Lung (tissue), 12 donors: ENCODE results near the gene ADAMTSL2. TPM values are rescaled to one million over a fixed set of nuclear protein-coding genes. Genes with fewer than 3 reads are reported as not detected.
A peak's percentile ranks its signal among the peaks of the same experiment; 100 is the strongest.

Source experiments
- ATAC-seq: fragments of 200-7000 bp; cut with Tn5 transposase; one replicate; pipeline ENCODE4 v1.9.1; 2020; ENCODE audit warnings: moderate number of reproducible peaks; ENCODE audit not compliant: insufficient read depth, low FRiP score
- DNase-seq, 3 donors: peaks; one replicate each; pipeline ENCODE4 v3.0.0-alpha.2; 2013 to 2017
- H3K27ac ChIP-seq, 2 donors: one replicate each; pipeline ENCODE4 v1.5.1; 2013; ENCODE audit warnings: mild to moderate bottlenecking in 2 of 2, moderate library complexity in 2 of 2, control low read depth in 1 of 2, inconsistent platforms in 1 of 2, low read depth in 1 of 2, low read length in 1 of 2
- H3K27me3 ChIP-seq, 3 donors: one replicate each; pipeline ENCODE4 v1.5.1; 2013; ENCODE audit warnings: low read length in 2 of 3; ENCODE audit not compliant: control insufficient read depth in 3 of 3, insufficient read depth in 3 of 3
- H3K36me3 ChIP-seq, 4 donors: one replicate each; pipeline ENCODE4 v1.5.1; 2013; ENCODE audit warnings: low read length in 4 of 4, mild to moderate bottlenecking in 1 of 4, moderate library complexity in 1 of 4; ENCODE audit not compliant: control insufficient read depth in 4 of 4, insufficient read depth in 4 of 4
- H3K4me1 ChIP-seq, 5 donors: one replicate each; pipeline ENCODE4 v1.5.1; 2013; ENCODE audit warnings: low read length in 5 of 5, mild to moderate bottlenecking in 2 of 5, moderate library complexity in 1 of 5; ENCODE audit not compliant: control insufficient read depth in 5 of 5, insufficient read depth in 5 of 5
- H3K4me3 ChIP-seq: one replicate; pipeline ENCODE4 v1.5.1; 2013; ENCODE audit warnings: mild to moderate bottlenecking, control low read depth, moderate library complexity
- H3K9ac ChIP-seq, 2 donors: one replicate each; pipeline ENCODE4 v1.5.1; 2013; ENCODE audit warnings: low read length in 2 of 2, control low read depth in 1 of 2; ENCODE audit not compliant: insufficient read depth in 1 of 2
- H3K9me3 ChIP-seq, 4 donors: one replicate each; pipeline ENCODE4 v1.5.1; 2013; ENCODE audit warnings: low read length in 3 of 4, mild to moderate bottlenecking in 1 of 4, moderate library complexity in 1 of 4; ENCODE audit not compliant: control insufficient read depth in 4 of 4, insufficient read depth in 3 of 4
- CTCF ChIP-seq: IDR thresholded peaks from 2 replicates; pipeline ENCODE4 v1.5.1; 2012; ENCODE audit warnings: mild to moderate bottlenecking; ENCODE audit errors: control extremely low read depth, extremely low read depth
- WGBS, 2 donors: extraction: QIAGEN DNeasy Blood & Tissue Kit; methylation state at CpG; one replicate each; pipeline ENCODE4 v1.1.7; 2013; 5-methylcytosine and 5-hydroxymethylcytosine counted together
- polyA plus RNA-seq, 2 donors: library from polyadenylated mRNA; stranded (reverse); fragments of 200-250 nt; gene quantifications; one replicate each; pipeline ENCODE4 v1.2.1, GENCODE V29; 2013
- total RNA-seq, 2 donors: library from RNA; depleted of rRNA in 1 of 2; stranded (reverse); fragments of >200 nt in 1 of 2; gene quantifications; one replicate each; pipeline ENCODE4 v1.2.1, GENCODE V29; 2014 to 2021
- donor health status: control.
- donor health status: control.
- donor health status: Bipolar disorder and iron deficiency.
- donor health status: healthy.
- donor health status: DM: yes; HTN: yes; CAD: no.

Gene ADAMTSL2
- total and polyA plus RNA-seq, 4 donors = 6.4 to 20.6 (median 10.1) TPM

DNA sequence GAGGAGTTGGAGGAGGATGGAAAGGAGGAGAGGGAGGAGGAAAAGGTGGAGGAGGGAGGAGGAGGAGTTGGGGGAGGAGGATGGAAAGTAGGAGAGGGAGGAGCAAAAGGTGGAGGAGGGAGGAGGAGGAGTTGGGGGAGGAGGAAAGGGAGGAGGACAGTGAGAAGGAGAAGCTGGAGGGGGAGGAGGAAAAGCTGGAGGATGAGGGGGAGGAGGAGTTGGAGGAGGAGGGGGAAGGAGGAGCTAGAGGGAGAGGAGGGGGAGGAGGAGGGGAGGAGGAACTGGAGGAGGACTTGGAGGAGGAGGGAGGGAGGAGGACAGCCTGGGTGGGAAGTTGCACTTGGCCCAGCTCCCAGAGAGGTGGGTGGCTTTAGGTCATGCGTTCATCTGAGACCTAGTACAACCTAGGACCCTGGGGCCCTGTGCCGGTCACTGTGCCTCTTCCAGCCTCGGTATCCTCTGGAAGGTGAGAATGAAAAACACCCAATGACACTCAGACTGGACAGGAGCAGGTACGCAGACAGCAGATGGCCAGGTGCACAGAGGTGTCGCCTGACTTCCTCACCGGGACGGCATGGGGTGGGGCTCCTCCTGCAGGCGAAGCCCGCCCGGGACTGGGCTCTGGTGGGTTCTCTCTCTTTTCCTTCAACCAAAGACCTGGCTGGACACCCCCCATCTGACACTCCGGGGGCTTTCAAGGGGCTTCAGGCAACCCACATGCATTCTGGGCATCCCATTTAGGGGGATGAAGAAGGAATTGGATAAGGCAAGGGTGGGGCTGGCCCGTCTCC is 43.4 kb upstream of the ADAMTSL2 start:
- no peak overlapping the region for H3K27ac ChIP-seq
- 79 to 81% methylated on average over 12 of the region's 12 CpGs for WGBS, 2 donors

GRCh38 chr9:133491656-133491925 is 42.9 kb upstream of the ADAMTSL2 start:
- H3K4me3 ChIP-seq = no peak overlapping the region
- WGBS, 2 donors = 93 to 95% methylated on average over 8 of the region's 8 CpGs
- no peak for ATAC-seq
- H3K9me3 ChIP-seq = no peaks in the 10 kb centered on the region
- H3K9ac ChIP-seq = no peak overlapping the region
- no peaks in the 10 kb centered on the region for H3K36me3 ChIP-seq
- no peaks in the 10 kb centered on the region for H3K27me3 ChIP-seq
- DNase-seq = no peak
- H3K4me1 ChIP-seq = peaks cover 0 to 54% (median 18%) of the 10 kb centered on the region in 5 donors
- peak overlapping the region in 1 of 2 donors; percentile 13 for H3K27ac ChIP-seq
- no peak for TF ChIP-seq CTCF

More for the DNA sequence above, 43.4 kb upstream of the ADAMTSL2 start:
- no peaks in the 10 kb centered on the region for H3K9me3 ChIP-seq
- ATAC-seq (no peak), DNase-seq (peak in 1 of 3 donors; percentile 51)
- H3K36me3 ChIP-seq = no peaks in the 10 kb centered on the region
- no peak overlapping the region for H3K9ac ChIP-seq
- peaks cover 0 to 49% (median 14%) of the 10 kb centered on the region in 5 donors for H3K4me1 ChIP-seq
- TF ChIP-seq CTCF = no peak
- no peak overlapping the region for H3K4me3 ChIP-seq
- no peaks in the 10 kb centered on the region for H3K27me3 ChIP-seq

GRCh38 chr9:133492061-133493021 is 42.2 kb upstream of the ADAMTSL2 start:
- Histone ChIP-seq H3K4me1 (peaks cover 0 to 62% (median 19%) of the 10 kb centered on the region in 5 donors), H3K27ac (peak overlapping the region in 1 of 2 donors; percentile 12), H3K9me3 (no peaks in the 10 kb centered on the region), H3K9ac (no peak overlapping the region), H3K4me3 (no peak overlapping the region), H3K27me3 (no peaks in the 10 kb centered on the region), H3K36me3 (no peaks in the 10 kb centered on the region)
- WGBS, 2 donors = 71 to 81% methylated on average over 31 to 33 of the region's 33 CpGs
- no peak for TF ChIP-seq CTCF
- DNase-seq (peak; percentile 78 to 82 (median 79)), ATAC-seq (no peak)
